Measurements from ENCODE around the gene STAT1.

- TF ChIP-seq, protein P1, sequence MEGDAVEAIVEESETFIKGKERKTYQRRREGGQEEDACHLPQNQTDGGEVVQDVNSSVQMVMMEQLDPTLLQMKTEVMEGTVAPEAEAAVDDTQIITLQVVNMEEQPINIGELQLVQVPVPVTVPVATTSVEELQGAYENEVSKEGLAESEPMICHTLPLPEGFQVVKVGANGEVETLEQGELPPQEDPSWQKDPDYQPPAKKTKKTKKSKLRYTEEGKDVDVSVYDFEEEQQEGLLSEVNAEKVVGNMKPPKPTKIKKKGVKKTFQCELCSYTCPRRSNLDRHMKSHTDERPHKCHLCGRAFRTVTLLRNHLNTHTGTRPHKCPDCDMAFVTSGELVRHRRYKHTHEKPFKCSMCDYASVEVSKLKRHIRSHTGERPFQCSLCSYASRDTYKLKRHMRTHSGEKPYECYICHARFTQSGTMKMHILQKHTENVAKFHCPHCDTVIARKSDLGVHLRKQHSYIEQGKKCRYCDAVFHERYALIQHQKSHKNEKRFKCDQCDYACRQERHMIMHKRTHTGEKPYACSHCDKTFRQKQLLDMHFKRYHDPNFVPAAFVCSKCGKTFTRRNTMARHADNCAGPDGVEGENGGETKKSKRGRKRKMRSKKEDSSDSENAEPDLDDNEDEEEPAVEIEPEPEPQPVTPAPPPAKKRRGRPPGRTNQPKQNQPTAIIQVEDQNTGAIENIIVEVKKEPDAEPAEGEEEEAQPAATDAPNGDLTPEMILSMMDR (IDR thresholded peaks at IDR 0.05), result no peak
- TF ChIP-seq EP300 (IDR thresholded peaks at IDR 0.05; ENCODE audit: low read depth) (no peak), POLR2A (IDR thresholded peaks at IDR 0.05) (no peak), POLR2AphosphoS5 (IDR thresholded peaks at IDR 0.05) (no peak)
These were observed 31.5 kb downstream of the STAT1 start for GRCh38 chr2:190982262-190983034.
